Progenitor cell of endocrine pancreas (in vitro differentiated cells): ENCODE results near the gene CACNG7. TPM values are rescaled to one million over a fixed set of nuclear protein-coding genes. Genes with fewer than 3 reads are reported as not detected.

ENCODE experiments used
- DNase-seq: peaks from one replicate; pipeline ENCODE4 v3.0.0; 2021; ENCODE audit warnings: low spot score; ENCODE audit not compliant: unreplicated experiment
- H3K27ac Mint-ChIP-seq: 2 replicates; pipeline ENCODE4 v1.8.0; 2021; ENCODE audit warnings: mild to moderate bottlenecking, moderate library complexity, mixed read lengths
- H3K27me3 Mint-ChIP-seq: 2 replicates; pipeline ENCODE4 v1.8.0; 2021; ENCODE audit warnings: mixed read lengths
- H3K36me3 Mint-ChIP-seq: 2 replicates; pipeline ENCODE4 v1.8.0; 2022; ENCODE audit warnings: mixed read lengths; ENCODE audit not compliant: insufficient read depth
- H3K4me1 Mint-ChIP-seq: 2 replicates; pipeline ENCODE4 v1.8.0; 2021; ENCODE audit warnings: low read depth, mixed read lengths
- H3K4me3 Mint-ChIP-seq: 2 replicates; pipeline ENCODE4 v1.8.0; 2021; ENCODE audit warnings: low read depth, mild to moderate bottlenecking, moderate library complexity, mixed read lengths
- H3K9me3 Mint-ChIP-seq: 2 replicates; pipeline ENCODE4 v1.8.0; 2021; ENCODE audit warnings: low read depth, mixed read lengths
- total RNA-seq: library from RNA; stranded (reverse); gene quantifications from 2 replicates; pipeline ENCODE4 v1.2.1, GENCODE V29; 2021
- TF ChIP-seq, protein P1 (sequence below): fragments of 200-600 bp; sonication (generic); IDR thresholded peaks from one replicate; pipeline ENCODE4 v1.5.0; 2021; ENCODE audit warnings: antibody characterized with exemption, mild to moderate bottlenecking; ENCODE audit not compliant: unreplicated experiment

CACNG7 gene
- total RNA-seq, 1 donor from 2014 or later = not detected

DNA sequence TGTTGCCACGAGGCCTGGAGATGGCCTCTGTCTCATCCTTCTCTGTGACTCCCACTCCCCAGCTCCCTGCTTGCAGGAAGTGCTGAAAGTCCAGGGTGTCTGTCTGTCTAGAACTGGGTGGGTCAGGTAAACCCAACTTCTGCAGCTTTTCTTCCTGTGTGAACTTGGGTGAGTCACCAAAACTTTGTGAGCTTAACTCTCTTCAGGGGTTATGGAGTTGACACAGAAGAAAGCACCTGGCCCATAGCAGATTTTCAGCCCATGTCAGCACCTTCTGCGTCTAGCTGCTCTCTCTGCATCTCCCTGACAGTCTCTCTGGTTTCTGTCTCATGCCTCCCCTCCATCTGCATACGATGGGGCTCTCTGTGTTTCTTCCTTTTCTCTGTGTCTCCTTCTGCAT is 4.2 kb upstream of the CACNG7 start:
- TF ChIP-seq, protein P1, sequence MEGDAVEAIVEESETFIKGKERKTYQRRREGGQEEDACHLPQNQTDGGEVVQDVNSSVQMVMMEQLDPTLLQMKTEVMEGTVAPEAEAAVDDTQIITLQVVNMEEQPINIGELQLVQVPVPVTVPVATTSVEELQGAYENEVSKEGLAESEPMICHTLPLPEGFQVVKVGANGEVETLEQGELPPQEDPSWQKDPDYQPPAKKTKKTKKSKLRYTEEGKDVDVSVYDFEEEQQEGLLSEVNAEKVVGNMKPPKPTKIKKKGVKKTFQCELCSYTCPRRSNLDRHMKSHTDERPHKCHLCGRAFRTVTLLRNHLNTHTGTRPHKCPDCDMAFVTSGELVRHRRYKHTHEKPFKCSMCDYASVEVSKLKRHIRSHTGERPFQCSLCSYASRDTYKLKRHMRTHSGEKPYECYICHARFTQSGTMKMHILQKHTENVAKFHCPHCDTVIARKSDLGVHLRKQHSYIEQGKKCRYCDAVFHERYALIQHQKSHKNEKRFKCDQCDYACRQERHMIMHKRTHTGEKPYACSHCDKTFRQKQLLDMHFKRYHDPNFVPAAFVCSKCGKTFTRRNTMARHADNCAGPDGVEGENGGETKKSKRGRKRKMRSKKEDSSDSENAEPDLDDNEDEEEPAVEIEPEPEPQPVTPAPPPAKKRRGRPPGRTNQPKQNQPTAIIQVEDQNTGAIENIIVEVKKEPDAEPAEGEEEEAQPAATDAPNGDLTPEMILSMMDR = no peak
- H3K27me3 Mint-ChIP-seq = peaks cover 71% of the 10 kb centered on the region
- no peaks in the 10 kb centered on the region for H3K36me3 Mint-ChIP-seq
- no peak for DNase-seq
- no peak overlapping the region for H3K4me3 Mint-ChIP-seq
- no peak overlapping the region for H3K27ac Mint-ChIP-seq
- H3K4me1 Mint-ChIP-seq = peaks cover 9% of the 10 kb centered on the region
- no peaks in the 10 kb centered on the region for H3K9me3 Mint-ChIP-seq

DNA sequence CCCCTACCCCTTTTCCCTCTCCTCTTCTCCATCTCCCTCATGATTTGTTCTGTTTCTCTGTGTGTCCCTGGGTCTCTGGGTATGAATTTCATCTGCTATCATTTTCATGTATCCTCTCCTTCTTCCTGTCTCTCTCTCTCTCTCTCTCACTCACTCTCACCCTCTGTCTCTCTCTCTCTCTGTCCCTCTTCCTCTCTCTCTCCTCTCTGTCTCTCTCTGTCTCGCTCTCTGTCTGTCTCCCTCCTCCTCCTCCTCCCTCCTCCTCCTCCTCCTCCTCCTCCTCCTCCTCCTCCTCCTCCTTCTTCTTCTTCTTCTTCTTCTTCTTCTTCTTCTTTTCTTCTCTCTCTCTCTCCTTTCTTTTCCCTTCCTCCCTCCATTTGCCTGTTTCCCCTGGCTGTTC is 3.3 kb upstream of the CACNG7 start:
- TF ChIP-seq, protein P1 = no peak
- peaks cover 10% of the 10 kb centered on the region for H3K4me1 Mint-ChIP-seq
- H3K4me3 Mint-ChIP-seq = no peak overlapping the region
- no peak overlapping the region for H3K27ac Mint-ChIP-seq
- no peaks in the 10 kb centered on the region for H3K9me3 Mint-ChIP-seq
- no peak for DNase-seq
- no peaks in the 10 kb centered on the region for H3K36me3 Mint-ChIP-seq
- H3K27me3 Mint-ChIP-seq = peaks cover 74% of the 10 kb centered on the region

DNA sequence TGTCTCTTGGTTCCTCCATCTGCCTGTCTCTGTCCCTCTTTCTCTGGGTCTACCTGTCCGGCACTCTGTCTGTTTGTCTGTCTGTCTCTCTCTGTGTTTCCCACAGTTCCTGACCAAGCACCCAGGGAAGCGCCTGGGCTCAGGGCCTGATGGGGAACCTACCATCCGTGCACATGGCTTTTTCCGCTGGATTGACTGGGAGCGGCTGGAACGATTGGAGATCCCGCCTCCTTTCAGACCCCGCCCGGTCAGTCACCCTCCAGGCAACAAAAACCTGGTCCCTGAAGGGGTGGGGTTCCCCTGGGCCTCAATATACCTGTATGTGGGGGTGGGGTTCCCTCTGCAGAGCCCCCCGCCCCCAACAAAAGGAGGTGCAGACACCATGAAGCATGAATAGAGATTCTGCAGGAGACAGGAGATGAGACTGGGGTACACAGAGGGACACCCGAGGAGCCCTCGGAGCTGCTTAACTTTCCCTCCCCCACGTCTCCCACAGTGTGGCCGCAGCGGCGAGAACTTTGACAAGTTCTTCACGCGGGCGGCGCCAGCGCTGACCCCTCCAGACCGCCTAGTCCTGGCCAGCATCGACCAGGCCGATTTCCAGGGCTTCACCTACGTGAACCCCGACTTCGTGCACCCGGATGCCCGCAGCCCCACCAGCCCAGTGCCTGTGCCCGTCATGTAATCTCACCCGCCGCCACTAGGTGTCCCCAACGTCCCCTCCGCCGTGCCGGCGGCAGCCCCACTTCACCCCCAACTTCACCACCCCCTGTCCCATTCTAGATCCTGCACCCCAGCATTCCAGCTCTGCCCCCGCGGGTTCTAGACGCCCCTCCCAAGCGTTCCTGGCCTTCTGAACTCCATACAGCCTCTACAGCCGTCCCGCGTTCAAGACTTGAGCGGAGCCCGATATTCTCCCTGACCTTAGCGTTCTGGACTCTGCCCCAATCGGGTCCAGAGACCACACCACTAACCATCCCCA is 2.6 kb upstream of the CACNG7 start:
- no peaks in the 10 kb centered on the region for H3K36me3 Mint-ChIP-seq
- no peaks in the 10 kb centered on the region for H3K9me3 Mint-ChIP-seq
- TF ChIP-seq, protein P1 = peak; percentile 80
- peaks cover 10% of the 10 kb centered on the region for H3K4me1 Mint-ChIP-seq
- no peak overlapping the region for H3K4me3 Mint-ChIP-seq
- peak; percentile 43 for DNase-seq
- H3K27me3 Mint-ChIP-seq = peaks cover 78% of the 10 kb centered on the region
- no peak overlapping the region for H3K27ac Mint-ChIP-seq

DNA sequence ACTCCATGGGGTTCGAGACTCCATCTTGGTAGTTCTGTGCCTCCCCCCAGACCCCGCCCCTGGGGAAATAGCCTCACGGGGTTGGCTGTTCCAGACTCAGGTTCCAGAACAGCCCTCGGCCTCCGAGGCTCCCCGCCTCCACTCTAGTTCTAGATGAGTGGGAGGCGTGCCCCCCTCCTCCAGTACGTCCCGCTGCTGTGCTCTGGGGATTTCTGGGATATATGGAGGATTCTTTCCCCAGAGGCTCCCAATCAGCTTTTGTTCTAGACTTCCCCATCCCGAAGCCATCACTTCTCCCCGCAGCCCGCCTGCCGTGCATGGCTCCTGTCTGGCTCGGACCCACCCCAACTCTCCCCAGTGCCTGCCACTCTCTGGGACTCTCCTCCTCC is 1.9 kb upstream of the CACNG7 start:
- Mint-ChIP-seq H3K4me3 (peak overlapping the region; percentile 32), H3K27me3 (peaks cover 85% of the 10 kb centered on the region), H3K27ac (no peak overlapping the region), H3K9me3 (no peaks in the 10 kb centered on the region), H3K4me1 (peaks cover 10% of the 10 kb centered on the region), H3K36me3 (no peaks in the 10 kb centered on the region)
- DNase-seq = no peak
- TF ChIP-seq, protein P1 = no peak

DNA sequence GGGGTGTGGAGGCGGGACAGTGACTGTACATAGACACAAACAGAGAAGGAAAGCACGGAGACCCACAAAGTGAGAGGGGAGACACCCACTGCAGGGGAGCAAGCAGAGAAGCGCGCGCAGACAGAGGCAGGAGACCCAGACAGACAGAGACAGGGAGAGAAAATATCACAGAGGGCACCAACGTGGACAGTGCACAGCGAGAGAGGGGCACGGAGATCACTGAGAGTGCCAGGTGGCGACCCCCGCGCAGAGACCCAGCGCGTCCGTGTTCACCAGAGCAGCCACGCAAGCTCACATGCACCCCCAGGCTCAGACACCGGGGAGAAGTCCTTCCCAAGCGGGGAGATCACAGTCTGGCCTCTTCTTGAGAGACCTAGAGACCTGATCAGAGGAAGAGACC is 1.4 kb upstream of the CACNG7 start:
- TF ChIP-seq, protein P1 = no peak
- Mint-ChIP-seq H3K27ac (no peak overlapping the region), H3K4me1 (peaks cover 10% of the 10 kb centered on the region), H3K27me3 (peaks cover 90% of the 10 kb centered on the region), H3K4me3 (peak overlapping the region; percentile 32), H3K36me3 (no peaks in the 10 kb centered on the region), H3K9me3 (no peaks in the 10 kb centered on the region)
- DNase-seq = no peak
